Small intestine (tissue), 7 donors: ENCODE data around the gene PTRH1. TPM values are rescaled to one million over a fixed set of nuclear protein-coding genes. Genes with fewer than 3 reads are reported as not detected.

ENCODE experiments used
- DNase-seq, 2 donors: peaks; one replicate each; pipeline versions ENCODE4 v3.0.0 to v3.0.0-alpha.2; 2013
- FAIRE-seq: peaks from 2 replicates; lab custom pipeline; 2012; peaks lifted over from hg19 to GRCh38; lab: Jason Lieb, UNC
- H3K27ac ChIP-seq, 3 donors: one replicate each; pipeline ENCODE4 v1.5.1; 2013; ENCODE audit warnings: low read length in 2 of 3, mild to moderate bottlenecking in 2 of 3, control low read depth in 1 of 3, inconsistent platforms in 1 of 3, low read depth in 1 of 3, moderate library complexity in 1 of 3
- H3K27me3 ChIP-seq, 3 donors: one replicate each; pipeline ENCODE4 v1.6.1; 2013; ENCODE audit warnings: low read length in 3 of 3, inconsistent platforms in 1 of 3; ENCODE audit not compliant: control insufficient read depth in 3 of 3, insufficient read depth in 3 of 3
- H3K36me3 ChIP-seq, 3 donors: one replicate each; pipeline ENCODE4 v1.6.1; 2013; ENCODE audit warnings: low read length in 3 of 3, inconsistent platforms in 1 of 3, low read depth in 1 of 3, mild to moderate bottlenecking in 1 of 3, moderate library complexity in 1 of 3; ENCODE audit not compliant: control insufficient read depth in 3 of 3, insufficient read depth in 2 of 3
- H3K4me1 ChIP-seq, 3 donors: one replicate each; pipeline ENCODE4 v1.6.1; 2013; ENCODE audit warnings: low read length in 2 of 3, inconsistent platforms in 1 of 3, low read depth in 1 of 3, mild to moderate bottlenecking in 1 of 3, moderate library complexity in 1 of 3; ENCODE audit not compliant: control insufficient read depth in 3 of 3, insufficient read depth in 2 of 3
- H3K4me3 ChIP-seq, 3 donors: one replicate each; pipeline ENCODE4 v1.5.1; 2013; ENCODE audit warnings: low read length in 3 of 3, control low read depth in 1 of 3, inconsistent platforms in 1 of 3, low read depth in 1 of 3, mild to moderate bottlenecking in 1 of 3, moderate library complexity in 1 of 3
- H3K9me3 ChIP-seq, 2 donors: one replicate each; pipeline ENCODE4 v1.6.1; 2013; ENCODE audit warnings: low read depth in 1 of 2, low read length in 1 of 2; ENCODE audit not compliant: control insufficient read depth in 2 of 2, insufficient read depth in 1 of 2
- WGBS, 3 donors: extraction: QIAGEN DNeasy Blood & Tissue Kit; methylation state at CpG; one replicate each; pipeline ENCODE4 v1.1.7; 2013; 5-methylcytosine and 5-hydroxymethylcytosine counted together
- polyA plus RNA-seq, 4 donors: library from polyadenylated mRNA; stranded (reverse) in 3 of 4; unstranded in 1 of 4; fragments of 200-250 nt in 3 of 4; fragments of 120-200 nt in 1 of 4; gene quantifications; one replicate each; pipeline versions ENCODE4 v1.2.1 to v1.2.3, GENCODE V29; 2013
- donor health status: healthy with polysubstance abuse.
- donor health status: control.
- donor health status: control.
- donor health status: Bipolar disorder and iron deficiency.
- donor health status: healthy.

PTRH1 gene
- polyA plus RNA-seq, 4 donors: 3.4 to 16.8 (median 10.9) TPM

DNA sequence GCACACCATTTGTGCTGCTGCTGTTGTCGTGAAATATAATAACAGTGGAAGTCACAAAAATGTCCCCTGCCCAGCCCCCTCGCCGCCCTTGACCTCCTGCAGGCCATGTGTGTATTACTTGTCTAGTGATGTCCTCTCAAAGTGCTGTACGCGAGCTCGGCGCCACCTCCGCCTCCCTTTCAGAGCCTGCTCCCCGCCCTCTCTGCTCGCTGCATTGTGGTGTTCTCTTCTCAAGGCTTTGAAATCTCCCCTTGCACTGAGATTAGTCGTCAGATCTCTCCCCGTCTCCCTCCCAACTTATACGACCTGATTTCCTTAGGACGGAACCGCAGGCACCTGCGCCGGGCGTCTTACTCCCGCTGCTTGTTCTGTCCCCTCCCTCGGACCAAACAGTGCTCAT is 23.4 kb downstream of the PTRH1 start:
- FAIRE-seq (no peak), DNase-seq (no peak)
- Histone ChIP-seq H3K4me3 (no peak overlapping the region), H3K9me3 (no peaks in the 10 kb centered on the region), H3K27me3 (no peaks in the 10 kb centered on the region), H3K36me3 (peaks cover 0 to 34% (median 0%) of the 10 kb centered on the region in 3 donors), H3K4me1 (no peaks in the 10 kb centered on the region), H3K27ac (no peak overlapping the region)
- WGBS, 3 donors: 75 to 88% (median 85%) methylated on average over 20 of the region's 20 CpGs

DNA sequence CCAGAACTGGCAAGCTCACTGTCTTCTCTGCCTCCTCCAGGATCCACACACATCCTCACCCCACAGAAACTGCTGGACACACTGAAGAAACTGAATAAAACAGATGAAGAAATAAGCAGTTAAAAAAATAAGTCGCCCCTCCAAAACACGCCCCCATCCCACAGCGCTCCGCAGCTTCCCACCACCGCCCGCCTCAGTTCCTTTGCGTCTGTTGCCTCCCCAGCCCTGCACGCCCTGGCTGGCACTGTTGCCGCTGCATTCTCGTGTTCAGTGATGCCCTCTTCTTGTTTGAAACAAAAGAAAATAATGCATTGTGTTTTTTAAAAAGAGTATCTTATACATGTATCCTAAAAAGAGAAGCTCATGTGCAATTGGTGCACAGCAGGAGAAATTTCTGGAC is 24.7 kb downstream of the PTRH1 start:
- no peak for FAIRE-seq
- H3K27me3 ChIP-seq: no peaks in the 10 kb centered on the region
- peaks cover 0 to 34% (median 0%) of the 10 kb centered on the region in 3 donors for H3K36me3 ChIP-seq
- H3K4me1 ChIP-seq: no peaks in the 10 kb centered on the region
- 88 to 94% (median 93%) methylated on average over 10 of the region's 10 CpGs for WGBS, 3 donors
- DNase-seq: no peak
- no peak overlapping the region for H3K4me3 ChIP-seq
- H3K9me3 ChIP-seq: no peaks in the 10 kb centered on the region
- no peak overlapping the region for H3K27ac ChIP-seq

DNA sequence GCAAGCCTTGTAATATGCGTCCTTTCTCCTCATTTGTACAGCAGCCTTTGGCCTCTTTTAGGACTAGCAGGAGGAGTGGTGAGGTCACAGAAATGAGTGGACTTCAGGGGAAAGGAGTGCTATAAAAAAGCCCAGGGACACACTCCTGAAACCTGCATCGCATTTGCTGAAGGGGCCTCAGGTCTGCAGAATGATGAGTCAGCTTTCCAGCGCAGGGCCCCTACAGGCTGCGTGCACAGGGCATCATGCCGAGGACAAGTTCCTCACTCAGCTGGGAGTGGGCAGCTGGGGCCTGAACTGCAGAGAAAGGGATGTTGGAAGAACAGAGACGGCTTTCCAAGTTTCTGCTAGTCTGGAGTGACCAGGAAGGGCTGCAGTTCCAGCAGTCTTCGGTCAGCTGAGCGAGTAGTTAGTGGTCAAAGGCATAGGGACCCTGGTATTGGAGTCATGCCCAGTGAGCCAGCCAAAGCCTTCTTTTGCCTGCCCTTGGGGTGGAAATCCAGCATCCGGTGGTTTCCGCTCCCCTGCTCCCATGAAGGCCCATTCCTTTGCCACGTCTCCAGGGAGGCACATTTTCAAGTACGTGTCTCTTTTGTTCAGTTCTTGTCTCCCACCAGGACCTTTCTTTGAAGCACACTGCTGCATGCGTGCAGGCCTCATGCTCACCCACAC is 26.0 kb downstream of the PTRH1 start:
- H3K4me3 ChIP-seq: no peak overlapping the region
- H3K9me3 ChIP-seq: no peaks in the 10 kb centered on the region
- H3K4me1 ChIP-seq: no peaks in the 10 kb centered on the region
- H3K36me3 ChIP-seq: peaks cover 0 to 38% (median 0%) of the 10 kb centered on the region in 3 donors
- FAIRE-seq: no peak
- WGBS, 3 donors: 90 to 95% (median 95%) methylated on average over 13 of the region's 13 CpGs
- DNase-seq: no peak
- no peak overlapping the region for H3K27ac ChIP-seq
- H3K27me3 ChIP-seq: no peaks in the 10 kb centered on the region

GRCh38 chr9:127686461-127687393 is 28.7 kb downstream of the PTRH1 start:
- H3K27ac ChIP-seq: no peak overlapping the region
- DNase-seq (no peak), FAIRE-seq (no peak)
- H3K4me3 ChIP-seq: no peak overlapping the region
- 62 to 72% (median 68%) methylated on average over 6 of the region's 6 CpGs for WGBS, 3 donors
- H3K27me3 ChIP-seq: no peaks in the 10 kb centered on the region
- H3K9me3 ChIP-seq: no peaks in the 10 kb centered on the region
- H3K36me3 ChIP-seq: peaks cover 0 to 47% (median 0%) of the 10 kb centered on the region in 3 donors
- H3K4me1 ChIP-seq: no peaks in the 10 kb centered on the region

DNA sequence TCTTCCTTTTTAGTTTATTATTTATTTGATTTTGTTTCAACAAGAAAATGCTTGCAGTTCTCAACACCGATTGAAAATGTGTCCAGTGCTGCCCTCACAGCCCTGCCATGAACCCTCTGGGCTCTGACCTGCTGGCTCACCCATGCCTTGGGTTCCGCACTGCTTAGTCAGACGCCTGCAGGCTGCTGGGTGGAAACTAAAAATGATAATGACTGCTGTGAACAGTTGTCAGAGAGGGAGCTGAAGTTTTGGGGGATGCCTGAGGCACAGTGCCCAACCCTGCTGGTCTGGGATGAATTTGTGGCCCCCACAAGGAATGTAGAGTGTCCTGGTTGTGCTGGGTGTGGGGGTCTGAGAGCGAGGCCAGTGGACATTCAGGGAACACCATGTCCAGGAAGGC is 30.9 kb downstream of the PTRH1 start:
- DNase-seq (no peak), FAIRE-seq (no peak)
- H3K9me3 ChIP-seq: no peaks in the 10 kb centered on the region
- no peak overlapping the region for H3K27ac ChIP-seq
- H3K4me3 ChIP-seq: no peak overlapping the region
- 86 to 92% (median 87%) methylated on average over 4 of the region's 4 CpGs for WGBS, 3 donors
- H3K4me1 ChIP-seq: no peaks in the 10 kb centered on the region
- H3K36me3 ChIP-seq: peaks cover 0 to 48% (median 0%) of the 10 kb centered on the region in 3 donors
- no peaks in the 10 kb centered on the region for H3K27me3 ChIP-seq

DNA sequence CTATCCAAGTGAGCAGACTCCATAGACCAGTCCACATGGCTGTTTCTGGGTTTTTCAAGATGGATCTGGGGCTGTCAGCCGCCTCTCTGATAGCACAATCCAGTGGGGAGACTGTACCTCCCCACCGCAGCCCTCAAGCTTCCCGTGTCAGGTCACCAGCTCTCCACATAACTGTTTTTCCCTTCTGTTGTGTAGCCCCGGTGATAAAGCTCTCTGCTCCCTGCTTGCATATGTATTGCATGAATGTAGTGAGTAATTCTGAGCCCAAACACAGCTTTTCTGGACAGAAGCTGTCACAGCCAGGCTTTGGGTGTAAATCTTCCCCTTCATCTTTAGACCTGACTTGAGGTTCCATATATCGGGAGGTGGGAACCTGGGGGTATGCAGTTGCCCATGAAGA is 31.7 kb downstream of the PTRH1 start:
- 84 to 91% (median 91%) methylated on average over 5 of the region's 5 CpGs for WGBS, 3 donors
- no peaks in the 10 kb centered on the region for H3K9me3 ChIP-seq
- no peak for FAIRE-seq

GRCh38 chr9:127682351-127683136 is 32.9 kb downstream of the PTRH1 start:
- H3K4me1 ChIP-seq: no peaks in the 10 kb centered on the region
- DNase-seq (no peak), FAIRE-seq (no peak)
- H3K27ac ChIP-seq: no peak overlapping the region
- peaks cover 0 to 52% (median 0%) of the 10 kb centered on the region in 3 donors for H3K36me3 ChIP-seq
- 88 to 93% (median 88%) methylated on average over 23 of the region's 23 CpGs for WGBS, 3 donors
- H3K4me3 ChIP-seq: no peak overlapping the region
- no peaks in the 10 kb centered on the region for H3K9me3 ChIP-seq
- H3K27me3 ChIP-seq: no peaks in the 10 kb centered on the region

More for the DNA sequence above, 31.7 kb downstream of the PTRH1 start:
- Histone ChIP-seq H3K4me1 (no peaks in the 10 kb centered on the region), H3K4me3 (no peak overlapping the region), H3K27ac (no peak overlapping the region), H3K27me3 (no peaks in the 10 kb centered on the region), H3K36me3 (peaks cover 0 to 49% (median 0%) of the 10 kb centered on the region in 3 donors)
- DNase-seq: no peak

GRCh38 chr9:127680846-127681245 is 34.6 kb downstream of the PTRH1 start:
- Histone ChIP-seq H3K9me3 (no peaks in the 10 kb centered on the region), H3K4me1 (no peaks in the 10 kb centered on the region), H3K27me3 (no peaks in the 10 kb centered on the region), H3K4me3 (no peak overlapping the region), H3K36me3 (peaks cover 0 to 56% (median 0%) of the 10 kb centered on the region in 3 donors), H3K27ac (no peak overlapping the region)
- no peak for DNase-seq
- FAIRE-seq: no peak
- WGBS, 3 donors: 85 to 88% (median 86%) methylated on average over 9 of the region's 9 CpGs
